ENCODE data around the gene NT5M. TPM values are rescaled to one million over a fixed set of nuclear protein-coding genes. Genes with fewer than 3 reads are reported as not detected.

NT5M gene
- total RNA-seq, 4 donors from 2014 or later = 1.3 to 3.5 (median 2.3) TPM

- TF ChIP-seq CTCF (IDR thresholded peaks at IDR 0.05) = no peak
- no peak for DNase-seq (ENCODE audit: low spot score)
- no peak for ATAC-seq (ENCODE audit: low FRiP score)
These were observed 92.7 kb downstream of the NT5M start for GRCh38 chr17:17395885-17396284.

Other genes with a start within 250 kb of the NT5M start
- 10 to 100 TPM in 1 of 4 donors, 1 to 10 TPM in 3; 1.9 to 14.1 (median 6.5) TPM for gene PLD6, start 97.0 kb upstream of the NT5M start, total RNA-seq
- 10 to 100 TPM; 40.8 to 75.7 (median 56.0) TPM for gene FLCN, start 66.2 kb upstream of the NT5M start, total RNA-seq
- 10 to 100 TPM; 39.9 to 68.9 (median 49.5) TPM for gene COPS3, start 22.1 kb upstream of the NT5M start, total RNA-seq
- 10 to 100 TPM; 11.5 to 26.2 (median 16.2) TPM for gene MED9, start 173.6 kb downstream of the NT5M start, total RNA-seq
- 100 to 1,000 TPM in 3 of 4 donors, 10 to 100 TPM in 1; 76.9 to 413 (median 322) TPM for gene RASD1, start 193.0 kb downstream of the NT5M start, total RNA-seq

All from omental fat pad (tissue), 4 donors.